NB4 (cell line): ENCODE results near the gene SMS.

ENCODE experiments used
- CTCF ChIP-seq: IDR thresholded peaks from one replicate; pipeline ENCODE4 v1.5.1; 2012; ENCODE audit warnings: low read depth, low read length
- MAX ChIP-seq: IDR thresholded peaks from 2 replicates; pipeline ENCODE4 v1.6.1; 2011; ENCODE audit warnings: low read depth, low read length
- POLR2A ChIP-seq: IDR thresholded peaks from 2 replicates; pipeline ENCODE4 v1.6.1; 2011; ENCODE audit warnings: mild to moderate bottlenecking; ENCODE audit not compliant: insufficient read length; ENCODE audit errors: extremely low read depth

GRCh38 chrX:21930986-21931385, 9.5 kb upstream of the SMS start:
- no peak for TF ChIP-seq CTCF
- TF ChIP-seq POLR2A: no peak
- no peak for TF ChIP-seq MAX
